ENCODE results near the gene PDZD8. TPM values are rescaled to one million over a fixed set of nuclear protein-coding genes. Genes with fewer than 3 reads are reported as not detected.

Gene PDZD8
- total RNA-seq, 2 experiments from 2014 or later: 15.5 to 16.2 TPM

DNA sequence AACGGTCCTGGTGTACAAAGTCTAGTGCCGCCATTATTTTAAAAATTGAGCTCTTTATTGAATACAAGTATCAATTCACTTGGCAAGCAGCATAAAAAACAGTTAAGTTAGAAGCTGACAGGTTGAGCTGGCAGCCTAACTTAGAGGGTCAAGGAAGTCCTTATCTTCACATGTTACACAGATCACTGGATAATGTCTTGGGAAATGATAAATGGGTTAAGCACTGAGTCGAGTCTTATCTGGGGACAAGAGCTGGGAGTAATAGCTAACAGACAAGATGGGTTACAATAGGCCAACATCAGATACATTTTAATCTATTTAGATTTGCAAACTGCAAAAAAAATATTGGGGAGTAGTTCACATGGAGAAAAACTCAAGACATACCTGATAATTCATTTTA is 100.1 kb downstream of the PDZD8 start:
- CTCF ChIA-PET: interaction anchor here (0.6 kb wide), 1 partner anchor 59 kb away, joined by 4 read pairs; no protein-coding TSS in a partner anchor
- Mint-ChIP-seq H3K4me1 (ENCODE audit: low read depth) (no peaks in the 10 kb centered on the region), H3K27me3 (no peaks in the 10 kb centered on the region), H3K9me3 (no peaks in the 10 kb centered on the region), H3K36me3 (ENCODE audit: low read depth) (no peaks in the 10 kb centered on the region), H3K4me3 (no peak overlapping the region), H3K27ac (no peak overlapping the region)
- TF ChIP-seq, protein P1, sequence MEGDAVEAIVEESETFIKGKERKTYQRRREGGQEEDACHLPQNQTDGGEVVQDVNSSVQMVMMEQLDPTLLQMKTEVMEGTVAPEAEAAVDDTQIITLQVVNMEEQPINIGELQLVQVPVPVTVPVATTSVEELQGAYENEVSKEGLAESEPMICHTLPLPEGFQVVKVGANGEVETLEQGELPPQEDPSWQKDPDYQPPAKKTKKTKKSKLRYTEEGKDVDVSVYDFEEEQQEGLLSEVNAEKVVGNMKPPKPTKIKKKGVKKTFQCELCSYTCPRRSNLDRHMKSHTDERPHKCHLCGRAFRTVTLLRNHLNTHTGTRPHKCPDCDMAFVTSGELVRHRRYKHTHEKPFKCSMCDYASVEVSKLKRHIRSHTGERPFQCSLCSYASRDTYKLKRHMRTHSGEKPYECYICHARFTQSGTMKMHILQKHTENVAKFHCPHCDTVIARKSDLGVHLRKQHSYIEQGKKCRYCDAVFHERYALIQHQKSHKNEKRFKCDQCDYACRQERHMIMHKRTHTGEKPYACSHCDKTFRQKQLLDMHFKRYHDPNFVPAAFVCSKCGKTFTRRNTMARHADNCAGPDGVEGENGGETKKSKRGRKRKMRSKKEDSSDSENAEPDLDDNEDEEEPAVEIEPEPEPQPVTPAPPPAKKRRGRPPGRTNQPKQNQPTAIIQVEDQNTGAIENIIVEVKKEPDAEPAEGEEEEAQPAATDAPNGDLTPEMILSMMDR (IDR thresholded peaks at IDR 0.05): no peak
- DNase-seq: no peak
- POLR2A ChIA-PET: no interaction called here
- ATAC-seq: no peak
- intact Hi-C loops (cut with micrococcal nuclease): loop anchor here (5.0 kb wide), 1 partner anchor 58 kb away; no protein-coding TSS in a partner anchor

- Mint-ChIP-seq H3K4me3 (no peak overlapping the region), H3K36me3 (ENCODE audit: low read depth) (no peaks in the 10 kb centered on the region), H3K27ac (no peak overlapping the region), H3K27me3 (no peaks in the 10 kb centered on the region), H3K4me1 (ENCODE audit: low read depth) (no peaks in the 10 kb centered on the region), H3K9me3 (no peaks in the 10 kb centered on the region)
- DNase-seq: no peak
- POLR2A ChIA-PET: no interaction called here
- TF ChIP-seq, protein P1 (IDR thresholded peaks at IDR 0.05): no peak
- intact Hi-C loops (cut with micrococcal nuclease): no loop called here
- CTCF ChIA-PET: no interaction called here
- no peak for ATAC-seq
Observed at GRCh38 chr10:117274509-117274908, 100.7 kb downstream of the PDZD8 start.

GRCh38 chr10:117273980-117274379 is 101.3 kb downstream of the PDZD8 start:
- ATAC-seq: no peak
- H3K27ac Mint-ChIP-seq: no peak overlapping the region
- ChIA-PET POLR2A (no interaction called here), CTCF (no interaction called here)
- H3K27me3 Mint-ChIP-seq: no peaks in the 10 kb centered on the region
- H3K36me3 Mint-ChIP-seq (ENCODE audit: low read depth): no peaks in the 10 kb centered on the region
- H3K4me3 Mint-ChIP-seq: no peak overlapping the region
- intact Hi-C loops (cut with micrococcal nuclease): no loop called here
- no peaks in the 10 kb centered on the region for H3K9me3 Mint-ChIP-seq
- TF ChIP-seq, protein P1 (IDR thresholded peaks at IDR 0.05): no peak
- DNase-seq: no peak
- no peaks in the 10 kb centered on the region for H3K4me1 Mint-ChIP-seq (ENCODE audit: low read depth)

GRCh38 chr10:117272195-117273076 is 102.8 kb downstream of the PDZD8 start:
- POLR2A ChIA-PET: no interaction called here
- CTCF ChIA-PET: no interaction called here
- TF ChIP-seq, protein P1 (IDR thresholded peaks at IDR 0.05): no peak
- Mint-ChIP-seq H3K4me1 (ENCODE audit: low read depth) (no peaks in the 10 kb centered on the region), H3K27ac (no peak overlapping the region), H3K36me3 (ENCODE audit: low read depth) (no peaks in the 10 kb centered on the region), H3K9me3 (no peaks in the 10 kb centered on the region), H3K4me3 (no peak overlapping the region), H3K27me3 (no peaks in the 10 kb centered on the region)
- DNase-seq (no peak), ATAC-seq (no peak)
- intact Hi-C loops (cut with micrococcal nuclease): no loop called here

GRCh38 chr10:117271427-117271826 is 103.8 kb downstream of the PDZD8 start:
- POLR2A ChIA-PET: no interaction called here
- Mint-ChIP-seq H3K4me3 (no peak overlapping the region), H3K27ac (no peak overlapping the region), H3K4me1 (ENCODE audit: low read depth) (no peaks in the 10 kb centered on the region), H3K9me3 (no peaks in the 10 kb centered on the region), H3K27me3 (no peaks in the 10 kb centered on the region), H3K36me3 (ENCODE audit: low read depth) (no peaks in the 10 kb centered on the region)
- DNase-seq (no peak), ATAC-seq (no peak)
- CTCF ChIA-PET: no interaction called here
- TF ChIP-seq, protein P1 (IDR thresholded peaks at IDR 0.05): no peak
- intact Hi-C loops (cut with micrococcal nuclease): no loop called here

Measured in activated CD8-positive, alpha-beta T cell treated with anti-CD3 and anti-CD28 coated beads for 36 hours (primary cell).